Esophagus squamous epithelium (tissue), 5 donors: ENCODE measurements around the gene MED15. TPM values are rescaled to one million over a fixed set of nuclear protein-coding genes. Genes with fewer than 3 reads are reported as not detected.

Source experiments
- DNase-seq: peaks from one replicate; lab custom pipeline; 2025; lab: John Stamatoyannopoulos, UW
- H3K27ac ChIP-seq, 4 donors: fragments of 200-600 bp; sonication (generic); one replicate each; pipeline ENCODE4 v1.5.1; 2016 to 2019; ENCODE audit warnings: mild to moderate bottlenecking in 1 of 4
- H3K27me3 ChIP-seq, 4 donors: fragments of 200-600 bp; sonication (generic); 1 replicate in 3 of 4; 2 replicates in 1 of 4; pipeline versions ENCODE4 v1.5.1 to v1.6.0; 2017 to 2021; ENCODE audit warnings: antibody characterized with exemption in 1 of 4
- H3K36me3 ChIP-seq, 3 donors: fragments of 200-600 bp; sonication (generic); one replicate each; pipeline ENCODE4 v1.5.1; 2016 to 2019
- H3K4me1 ChIP-seq, 3 donors: fragments of 200-600 bp; sonication (generic); one replicate each; pipeline ENCODE4 v1.5.1; 2017 to 2019
- H3K4me3 ChIP-seq, 4 donors: fragments of 200-600 bp; sonication (generic); 1 replicate in 3 of 4; 2 replicates in 1 of 4; pipeline ENCODE4 v1.5.1; 2016 to 2019; ENCODE audit warnings: mild to moderate bottlenecking in 2 of 4, moderate library complexity in 1 of 4
- H3K9me3 ChIP-seq, 3 donors: fragments of 200-600 bp; sonication (generic); one replicate each; pipeline ENCODE4 v1.5.1; 2016 to 2019
- CTCF ChIP-seq, 6 experiments: fragments of 450-650 bp in 4 of 6; fragments of 200-600 bp in 2 of 6; sonication (generic) in 2 of 6; IDR thresholded peaks; one replicate each; pipeline ENCODE4 v1.5.1; 2016 to 2019; ENCODE audit warnings: antibody characterized with exemption in 6 of 6, mild to moderate bottlenecking in 4 of 6, moderate library complexity in 4 of 6
- POLR2A ChIP-seq, 4 donors: fragments of 450-650 bp; IDR thresholded peaks; one replicate each; pipeline ENCODE4 v1.6.1; 2017; ENCODE audit warnings: antibody characterized with exemption in 4 of 4, mild to moderate bottlenecking in 4 of 4, moderate library complexity in 3 of 4
- WGBS, 2 donors: methylation state at CpG; one replicate each; pipeline ENCODE4 v1.1.5; 2018; 5-methylcytosine and 5-hydroxymethylcytosine counted together
- intact Hi-C: fragments of 100-400 bp; cut with DNase I; formaldehyde crosslinking; loops from one replicate; pipeline ENCODE4 v1.15.0; 2022
- total RNA-seq, 4 donors: library from RNA; depleted of rRNA; stranded (reverse); fragments of >200 nt; gene quantifications; one replicate each; pipeline ENCODE4 v1.1.0, GENCODE V29; 2016
- donor health status: DM: yes; HTN: yes; CAD: no.

MED15 gene
- total RNA-seq, 4 donors from 2014 or later = 31.6 to 51.4 (median 46.1) TPM

DNA sequence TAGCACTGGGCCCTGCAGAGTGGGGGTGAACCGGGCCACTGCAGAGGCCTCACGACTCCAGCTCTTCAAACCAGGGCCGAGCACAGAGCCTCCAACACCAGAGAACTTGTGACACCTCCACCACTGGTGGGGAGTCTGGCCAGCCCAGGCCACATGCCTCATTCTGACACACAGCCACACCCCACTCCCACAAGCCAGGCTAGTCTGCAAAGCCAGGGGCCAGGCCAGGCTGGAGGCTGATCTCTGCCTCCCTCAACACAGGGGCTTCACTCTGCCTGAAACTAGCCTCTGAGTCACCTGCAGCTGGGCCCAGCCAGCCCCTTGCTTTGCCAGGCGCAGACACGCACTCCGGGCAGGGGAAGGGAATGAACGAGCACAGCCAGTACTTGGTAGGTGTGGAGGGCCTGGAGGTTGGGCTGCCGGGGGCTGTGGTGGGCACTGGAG lies 102.9 kb downstream of the MED15 start:
- intact Hi-C loops = no loop called here
- Histone ChIP-seq H3K4me3 (no peak overlapping the region), H3K36me3 (no peaks in the 10 kb centered on the region), H3K4me1 (peaks cover 6 to 35% (median 10%) of the 10 kb centered on the region in 3 donors), H3K27me3 (peaks cover 0 to 8% (median 0%) of the 10 kb centered on the region in 4 donors), H3K27ac (no peak overlapping the region), H3K9me3 (no peaks in the 10 kb centered on the region)
- WGBS, 2 donors = 49 to 83% methylated on average over 2 to 5 of the region's 8 CpGs
- DNase-seq = no peak
- no peak for TF ChIP-seq POLR2A (IDR thresholded peaks at IDR 0.05)
- TF ChIP-seq CTCF (IDR thresholded peaks at IDR 0.05) = no peak

GRCh38 chr22:20610757-20611156 lies 103.3 kb downstream of the MED15 start:
- TF ChIP-seq POLR2A (IDR thresholded peaks at IDR 0.05) = no peak
- no peak for TF ChIP-seq CTCF (IDR thresholded peaks at IDR 0.05)
- peaks cover 6 to 35% (median 10%) of the 10 kb centered on the region in 3 donors for H3K4me1 ChIP-seq
- 84% methylated on average over 5 to 8 of the region's 8 CpGs for WGBS, 2 donors
- H3K36me3 ChIP-seq = no peaks in the 10 kb centered on the region
- H3K27ac ChIP-seq = no peak overlapping the region
- no peaks in the 10 kb centered on the region for H3K9me3 ChIP-seq
- peaks cover 0 to 8% (median 0%) of the 10 kb centered on the region in 4 donors for H3K27me3 ChIP-seq
- no peak overlapping the region for H3K4me3 ChIP-seq
- DNase-seq = no peak
- intact Hi-C loops = no loop called here

DNA sequence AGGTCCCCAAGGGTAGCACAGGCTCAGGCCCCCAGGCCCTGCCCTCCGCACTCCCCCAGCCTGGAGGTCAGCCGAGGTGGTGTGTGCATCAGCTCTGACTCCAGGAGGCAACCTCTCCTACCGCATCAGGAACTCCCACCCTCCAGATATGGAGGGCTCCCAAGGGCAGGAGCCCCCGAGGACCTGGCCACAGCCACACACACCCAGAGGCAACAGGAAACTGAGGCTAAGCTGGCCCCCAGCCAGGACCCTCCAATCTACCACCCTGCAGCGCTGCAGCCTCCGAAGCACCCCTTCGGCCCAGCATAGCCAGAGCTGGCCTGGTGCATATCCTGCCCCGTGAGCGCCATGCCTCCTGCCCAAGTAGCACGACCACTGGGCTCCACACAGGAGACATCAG lies 104.0 kb downstream of the MED15 start:
- peaks cover 0 to 8% (median 0%) of the 10 kb centered on the region in 4 donors for H3K27me3 ChIP-seq
- H3K27ac ChIP-seq = no peak overlapping the region
- no peak for DNase-seq
- intact Hi-C loops = no loop called here
- H3K36me3 ChIP-seq = no peaks in the 10 kb centered on the region
- no peaks in the 10 kb centered on the region for H3K9me3 ChIP-seq
- peaks cover 4 to 28% (median 8%) of the 10 kb centered on the region in 3 donors for H3K4me1 ChIP-seq
- H3K4me3 ChIP-seq = no peak overlapping the region
- TF ChIP-seq POLR2A (IDR thresholded peaks at IDR 0.05) (no peak), CTCF (IDR thresholded peaks at IDR 0.05) (no peak)
- 80% methylated on average over 1 of the region's 10 CpGs; no CpG with 5 or more reads in 1 of the 2 donors for WGBS, 2 donors

DNA sequence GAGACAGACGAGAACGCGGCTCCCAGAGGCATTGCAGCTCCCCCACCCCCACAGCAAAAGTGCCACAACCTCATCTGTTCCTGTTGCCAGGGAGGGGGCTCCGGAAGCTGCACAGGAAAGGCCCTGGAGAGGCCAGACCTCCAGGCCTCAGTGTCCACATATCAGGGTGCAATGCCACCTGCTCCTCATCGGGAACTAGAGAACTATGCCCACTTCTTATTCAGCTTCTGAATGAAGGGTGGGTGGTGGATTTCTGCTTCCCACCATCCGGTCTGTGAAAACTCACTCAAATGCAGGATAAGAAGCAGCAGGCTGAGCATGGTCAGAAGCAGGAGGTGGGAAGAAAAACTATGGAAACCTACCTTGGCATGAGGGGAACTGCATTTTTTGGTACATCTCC lies 105.9 kb downstream of the MED15 start:
- 94 to 97% methylated on average over 4 to 5 of the region's 6 CpGs for WGBS, 2 donors
- Histone ChIP-seq H3K27ac (no peak overlapping the region), H3K4me1 (peaks cover 0 to 17% (median 0%) of the 10 kb centered on the region in 3 donors), H3K9me3 (no peaks in the 10 kb centered on the region), H3K4me3 (no peak overlapping the region), H3K27me3 (no peaks in the 10 kb centered on the region), H3K36me3 (no peaks in the 10 kb centered on the region)
- no peak for DNase-seq
- TF ChIP-seq POLR2A (IDR thresholded peaks at IDR 0.05) = no peak
- TF ChIP-seq CTCF (IDR thresholded peaks at IDR 0.05) = no peak
- intact Hi-C loops = no loop called here

- WGBS, 2 donors = 22 to 52% methylated on average over 6 of the region's 6 CpGs
- Histone ChIP-seq H3K27me3 (no peaks in the 10 kb centered on the region), H3K36me3 (no peaks in the 10 kb centered on the region), H3K4me3 (no peak overlapping the region), H3K9me3 (no peaks in the 10 kb centered on the region), H3K4me1 (peaks cover 0 to 22% (median 5%) of the 10 kb centered on the region in 3 donors), H3K27ac (no peak overlapping the region)
- TF ChIP-seq POLR2A (IDR thresholded peaks at IDR 0.05) (no peak), CTCF (IDR thresholded peaks at IDR 0.05) (no peak)
- intact Hi-C loops = no loop called here
- no peak for DNase-seq
Measured at GRCh38 chr22:20615021-20615420, 107.6 kb downstream of the MED15 start.
